Measurements from ENCODE around the gene PHACTR2. TPM values are rescaled to one million over a fixed set of nuclear protein-coding genes. Genes with fewer than 3 reads are reported as not detected.

The PHACTR2 gene
- total RNA-seq, 1 donor from 2014 or later: 44.7 TPM

GRCh38 chr6:143747347-143747842 lies 69.6 kb downstream of the PHACTR2 start:
- TF ChIP-seq EZH2 (IDR thresholded peaks at IDR 0.05; ENCODE audit: insufficient read depth, low read length): no peak
- H3K27ac Mint-ChIP-seq (ENCODE audit: unreplicated experiment): no peak overlapping the region
- no peak for FAIRE-seq
- no peaks in the 10 kb centered on the region for H3K27me3 Mint-ChIP-seq (ENCODE audit: low read depth, unreplicated experiment)
- no peak overlapping the region for H3K27ac ChIP-seq (ENCODE audit: low read depth, low read length)
- H3K9ac ChIP-seq (ENCODE audit: low read length): no peak overlapping the region
- H2AFZ ChIP-seq (ENCODE audit: low read depth, low read length): no peak overlapping the region
- no peaks in the 10 kb centered on the region for H3K9me3 Mint-ChIP-seq (ENCODE audit: unreplicated experiment)
- peaks cover 12% of the 10 kb centered on the region for H4K20me1 ChIP-seq (ENCODE audit: insufficient read depth, low read length)
- no peak overlapping the region for H3K4me3 ChIP-seq (ENCODE audit: insufficient read depth, low read depth, low read length)
- no peak overlapping the region for H3K4me2 ChIP-seq (ENCODE audit: low read length)
- H3K4me3 Mint-ChIP-seq (ENCODE audit: unreplicated experiment): no peak overlapping the region
- H3K79me2 ChIP-seq (ENCODE audit: insufficient read depth, low read length): peaks cover 13% of the 10 kb centered on the region
- no peaks in the 10 kb centered on the region for H3K36me3 Mint-ChIP-seq (ENCODE audit: low read depth, unreplicated experiment)
- H3K4me1 Mint-ChIP-seq (ENCODE audit: low read depth, unreplicated experiment): peaks cover 40% of the 10 kb centered on the region
- no peaks in the 10 kb centered on the region for H3K9me3 ChIP-seq (ENCODE audit: insufficient read depth, low read depth, low read length)
- no peak for DNase-seq (ENCODE audit: low read depth)
- no peaks in the 10 kb centered on the region for H3K27me3 ChIP-seq (ENCODE audit: insufficient read depth, low read length)
- no peaks in the 10 kb centered on the region for H3K36me3 ChIP-seq (ENCODE audit: insufficient read depth, low read length)
- peaks cover 36% of the 10 kb centered on the region for H3K4me1 ChIP-seq (ENCODE audit: insufficient read depth, low read length)

- Mint-ChIP-seq H3K27ac (ENCODE audit: unreplicated experiment) (no peak overlapping the region), H3K27me3 (ENCODE audit: low read depth, unreplicated experiment) (no peaks in the 10 kb centered on the region), H3K9me3 (ENCODE audit: unreplicated experiment) (no peaks in the 10 kb centered on the region), H3K4me3 (ENCODE audit: unreplicated experiment) (no peak overlapping the region), H3K4me1 (ENCODE audit: low read depth, unreplicated experiment) (peaks cover 28% of the 10 kb centered on the region), H3K36me3 (ENCODE audit: low read depth, unreplicated experiment) (no peaks in the 10 kb centered on the region)
- H3K27ac ChIP-seq (ENCODE audit: low read depth, low read length): no peak overlapping the region
- H4K20me1 ChIP-seq (ENCODE audit: insufficient read depth, low read length): peaks cover 5% of the 10 kb centered on the region
- H3K36me3 ChIP-seq (ENCODE audit: insufficient read depth, low read length): peaks cover 4% of the 10 kb centered on the region
- no peaks in the 10 kb centered on the region for H3K9me3 ChIP-seq (ENCODE audit: insufficient read depth, low read depth, low read length)
- H3K79me2 ChIP-seq (ENCODE audit: insufficient read depth, low read length): peaks cover 13% of the 10 kb centered on the region
- DNase-seq (ENCODE audit: low read depth) (no peak), FAIRE-seq (no peak)
- H3K27me3 ChIP-seq (ENCODE audit: insufficient read depth, low read length): no peaks in the 10 kb centered on the region
- no peak overlapping the region for H3K9ac ChIP-seq (ENCODE audit: low read length)
- no peak overlapping the region for H3K4me3 ChIP-seq (ENCODE audit: insufficient read depth, low read depth, low read length)
- TF ChIP-seq CTCF (IDR thresholded peaks at IDR 0.05; ENCODE audit: insufficient read depth, low read depth, low read length) (no peak), EZH2 (IDR thresholded peaks at IDR 0.05; ENCODE audit: insufficient read depth, low read length) (no peak)
- no peak overlapping the region for H2AFZ ChIP-seq (ENCODE audit: low read depth, low read length)
- H3K4me2 ChIP-seq (ENCODE audit: low read length): no peak overlapping the region
- peaks cover 15% of the 10 kb centered on the region for H3K4me1 ChIP-seq (ENCODE audit: insufficient read depth, low read length)
Observed at GRCh38 chr6:143749891-143750290, 72.1 kb downstream of the PHACTR2 start.

GRCh38 chr6:143750877-143751276 lies 73.1 kb downstream of the PHACTR2 start:
- Mint-ChIP-seq H3K4me3 (ENCODE audit: unreplicated experiment) (no peak overlapping the region), H3K9me3 (ENCODE audit: unreplicated experiment) (no peaks in the 10 kb centered on the region), H3K27me3 (ENCODE audit: low read depth, unreplicated experiment) (no peaks in the 10 kb centered on the region), H3K4me1 (ENCODE audit: low read depth, unreplicated experiment) (peaks cover 19% of the 10 kb centered on the region), H3K27ac (ENCODE audit: unreplicated experiment) (no peak overlapping the region), H3K36me3 (ENCODE audit: low read depth, unreplicated experiment) (peaks cover 2% of the 10 kb centered on the region)
- Histone ChIP-seq H3K4me2 (ENCODE audit: low read length) (no peak overlapping the region), H3K4me3 (ENCODE audit: insufficient read depth, low read depth, low read length) (no peak overlapping the region), H3K9ac (ENCODE audit: low read length) (no peak overlapping the region), H3K27me3 (ENCODE audit: insufficient read depth, low read length) (no peaks in the 10 kb centered on the region), H2AFZ (ENCODE audit: low read depth, low read length) (no peak overlapping the region), H3K79me2 (ENCODE audit: insufficient read depth, low read length) (peaks cover 13% of the 10 kb centered on the region), H3K4me1 (ENCODE audit: insufficient read depth, low read length) (peaks cover 5% of the 10 kb centered on the region), H3K27ac (ENCODE audit: low read depth, low read length) (no peak overlapping the region), H4K20me1 (ENCODE audit: insufficient read depth, low read length) (no peaks in the 10 kb centered on the region), H3K9me3 (ENCODE audit: insufficient read depth, low read depth, low read length) (no peaks in the 10 kb centered on the region), H3K36me3 (ENCODE audit: insufficient read depth, low read length) (peaks cover 8% of the 10 kb centered on the region)
- TF ChIP-seq CTCF (IDR thresholded peaks at IDR 0.05; ENCODE audit: insufficient read depth, low read depth, low read length) (no peak), EZH2 (IDR thresholded peaks at IDR 0.05; ENCODE audit: insufficient read depth, low read length) (no peak)
- FAIRE-seq: no peak
- DNase-seq (ENCODE audit: low read depth): no peak

Data from astrocyte (in vitro differentiated cells and primary cell).